Measurements from ENCODE around the gene MTERF2.

The MTERF2 gene

DNA sequence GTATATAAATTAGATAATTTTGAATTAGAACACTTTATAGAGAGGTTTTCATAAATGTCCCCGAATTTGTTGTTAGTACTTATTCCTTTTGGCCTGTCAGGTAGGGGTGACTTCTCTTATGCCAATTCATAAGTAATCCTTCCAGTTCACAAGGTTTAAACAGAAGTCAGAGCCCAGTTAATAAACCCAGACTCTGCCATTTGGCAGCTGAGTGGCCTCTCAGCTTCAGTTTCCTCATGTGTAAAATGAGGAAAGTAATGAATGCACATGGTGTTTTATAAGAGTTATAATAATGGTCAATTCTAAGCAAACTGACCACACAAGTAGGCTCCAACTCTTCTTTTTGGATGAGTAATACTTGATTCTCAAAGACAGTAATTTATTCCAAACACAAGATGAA lies 10.3 kb downstream of the MTERF2 start:
- ChIA-PET CTCF (interaction anchor here (0.6 to 0.9 kb wide), 4 partner anchors 8 to 877 kb away, joined by 3 to 5 read pairs (median 3); no protein-coding TSS in a partner anchor), POLR2A (interaction anchor here (0.6 to 3.5 kb wide), 5 partner anchors 10 to 1094 kb away, joined by 3 to 23 read pairs (median 7); partner anchors contain the start of genes MTERF2 and TMEM263)
- Histone ChIP-seq H3K27ac (ENCODE audit: extremely low read depth, low read depth, low read length) (no peak overlapping the region), H3K4me3 (ENCODE audit: low read depth, low read length) (no peak overlapping the region), H3K9me3 (ENCODE audit: control insufficient read depth, insufficient read depth, low read depth, low read length) (no peaks in the 10 kb centered on the region), H3K36me3 (ENCODE audit: control insufficient read depth in 2 of 2, insufficient read depth in 1 of 2, low read length in 2 of 2) (peaks cover 6 to 9% of the 10 kb centered on the region in 2 experiments; a peak in 2 of 3 replicates), H3K4me1 (ENCODE audit: control insufficient read depth, insufficient read depth, low read length) (peaks cover 7% of the 10 kb centered on the region; the same call in 1 of the 2 replicates)
- TF ChIP-seq RBAK (tag by site-specific recombination; IDR thresholded peaks at IDR 0.05): no peak

DNA sequence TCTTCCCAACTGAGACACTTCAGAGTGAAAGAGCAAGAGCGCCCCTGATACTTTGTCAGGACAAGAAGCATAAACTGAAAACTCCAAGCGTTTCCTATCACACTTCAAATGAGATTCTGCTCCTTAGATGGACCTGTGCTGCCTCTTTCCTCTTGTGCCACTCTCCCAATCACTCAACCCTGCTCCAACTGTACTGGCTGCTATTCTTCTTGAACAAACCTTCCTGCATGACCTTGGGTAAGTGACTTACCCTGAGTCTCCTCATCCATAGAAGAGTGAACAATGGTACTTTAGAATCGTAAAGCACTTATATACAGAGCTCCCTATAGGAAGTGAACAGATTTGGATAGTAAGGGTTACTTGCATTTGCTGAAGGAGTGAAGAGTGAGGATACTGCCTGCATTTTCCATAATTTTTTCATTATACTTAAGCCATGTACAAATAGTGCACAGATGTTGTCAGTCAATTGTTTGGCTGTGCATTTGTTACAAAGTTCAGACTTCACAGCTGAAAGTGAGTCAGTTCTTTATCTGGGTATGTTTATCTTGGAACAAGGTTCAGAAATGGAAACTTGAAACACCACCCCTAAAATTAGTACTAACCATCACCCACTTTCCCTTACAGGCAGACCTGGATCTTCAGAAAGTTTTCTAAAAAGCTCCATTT lies 10.8 kb downstream of the MTERF2 start:
- H3K4me1 ChIP-seq (ENCODE audit: control insufficient read depth, insufficient read depth, low read length): peaks cover 7% of the 10 kb centered on the region; the same call in 1 of the 2 replicates
- CTCF ChIA-PET: interaction anchor here (0.6 to 0.9 kb wide), 3 partner anchors 9 to 877 kb away, joined by 3 read pairs; no protein-coding TSS in a partner anchor
- H3K9me3 ChIP-seq (ENCODE audit: control insufficient read depth, insufficient read depth, low read depth, low read length): no peaks in the 10 kb centered on the region
- POLR2A ChIA-PET: interaction anchor here (0.6 to 3.5 kb wide), 3 partner anchors 11 to 744 kb away, joined by 3 to 23 read pairs (median 15); partner anchors contain the start of genes MTERF2 and TMEM263
- H3K36me3 ChIP-seq (ENCODE audit: control insufficient read depth in 2 of 2, insufficient read depth in 1 of 2, low read length in 2 of 2): peaks cover 6 to 14% of the 10 kb centered on the region in 2 experiments; a peak in 2 of 3 replicates
- H3K27ac ChIP-seq (ENCODE audit: extremely low read depth, low read depth, low read length): no peak overlapping the region
- TF ChIP-seq HOXA7 (CRISPR knock-in tag; IDR thresholded peaks at IDR 0.05; ENCODE audit: borderline replicate concordance) (no peak), ZBTB20 (tag by site-specific recombination; IDR thresholded peaks at IDR 0.05) (peak; percentile 18; the same call in 1 of the 2 replicates)
- H3K4me3 ChIP-seq (ENCODE audit: low read depth, low read length): no peak overlapping the region

- POLR2A ChIA-PET: interaction anchor here (0.6 to 0.7 kb wide), 2 partner anchors 19 to 119 kb away, joined by 3 to 4 read pairs; partner anchors contain the start of gene TMEM263
- no peaks in the 10 kb centered on the region for H3K9me3 ChIP-seq (ENCODE audit: control insufficient read depth, insufficient read depth, low read depth, low read length)
- peaks cover 6 to 20% of the 10 kb centered on the region in 2 experiments; a peak in 2 of 3 replicates for H3K36me3 ChIP-seq (ENCODE audit: control insufficient read depth in 2 of 2, insufficient read depth in 1 of 2, low read length in 2 of 2)
- H3K4me3 ChIP-seq (ENCODE audit: low read depth, low read length): no peak overlapping the region
- no peak overlapping the region for H3K27ac ChIP-seq (ENCODE audit: extremely low read depth, low read depth, low read length)
- H3K4me1 ChIP-seq (ENCODE audit: control insufficient read depth, insufficient read depth, low read length): peaks cover 7% of the 10 kb centered on the region; the same call in 1 of the 2 replicates
- TF ChIP-seq ZNF24 (tag by site-specific recombination; IDR thresholded peaks at IDR 0.05) (no peak), ZNF211 (tag by site-specific recombination; IDR thresholded peaks at IDR 0.05; ENCODE audit: low read depth) (no peak), ZNF530 (tag by site-specific recombination; IDR thresholded peaks at IDR 0.05; ENCODE audit: low read depth) (no peak), ZNF133 (tag by site-specific recombination; IDR thresholded peaks at IDR 0.05) (no peak), MEIS1 (CRISPR knock-in tag; IDR thresholded peaks at IDR 0.05; ENCODE audit: borderline replicate concordance) (no peak), SP2 (tag by site-specific recombination; IDR thresholded peaks at IDR 0.05) (no peak), SALL2 (tag by site-specific recombination; IDR thresholded peaks at IDR 0.05; ENCODE audit: borderline replicate concordance) (no peak), ZBTB8A (tag by site-specific recombination; IDR thresholded peaks at IDR 0.05) (no peak), ZNF501 (tag by site-specific recombination; IDR thresholded peaks at IDR 0.05) (no peak)
- CTCF ChIA-PET: no interaction called here
Observed at GRCh38 chr12:106975098-106975497, 11.8 kb downstream of the MTERF2 start.

DNA sequence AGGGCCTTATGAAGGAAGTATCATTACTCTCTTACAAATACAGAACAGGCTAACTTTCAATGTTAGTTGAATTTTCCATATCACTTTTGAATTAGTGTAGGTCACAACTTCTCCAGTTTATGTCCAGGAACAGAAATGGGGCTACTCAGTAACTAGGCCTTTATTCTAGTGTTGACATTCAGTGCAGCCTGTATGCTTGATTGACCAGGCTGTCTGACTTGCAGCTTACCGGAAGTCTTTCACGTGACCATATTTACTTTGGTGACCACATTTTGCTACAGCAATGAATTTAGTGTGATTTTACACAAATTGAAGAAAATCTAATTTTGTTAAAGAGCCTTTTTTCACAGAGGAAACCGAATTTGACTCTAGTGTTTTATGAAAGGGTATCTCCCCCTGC lies 12.4 kb downstream of the MTERF2 start:
- ChIA-PET POLR2A (interaction anchor here (1.6 kb wide), 1 partner anchor 18 kb away, joined by 3 read pairs; no protein-coding TSS in a partner anchor), CTCF (no interaction called here)

More for the DNA sequence above, 12.4 kb downstream of the MTERF2 start:
- TF ChIP-seq PRDM6 (tag by site-specific recombination; IDR thresholded peaks at IDR 0.05) (peak; percentile 28; the same call in 1 of the 2 replicates), ZNF302 (tag by site-specific recombination; IDR thresholded peaks at IDR 0.05; ENCODE audit: low read depth) (no peak)
- Histone ChIP-seq H3K4me3 (ENCODE audit: low read depth, low read length) (no peak overlapping the region), H3K9me3 (ENCODE audit: control insufficient read depth, insufficient read depth, low read depth, low read length) (no peaks in the 10 kb centered on the region), H3K36me3 (ENCODE audit: control insufficient read depth in 2 of 2, insufficient read depth in 1 of 2, low read length in 2 of 2) (peaks cover 6 to 20% of the 10 kb centered on the region in 2 experiments; a peak in 2 of 3 replicates), H3K4me1 (ENCODE audit: control insufficient read depth, insufficient read depth, low read length) (peaks cover 7% of the 10 kb centered on the region; the same call in 1 of the 2 replicates), H3K27ac (ENCODE audit: extremely low read depth, low read depth, low read length) (no peak overlapping the region)

Measured in HEK293 (cell line).